Thyroid gland (tissue), 4 donors: Measurements from ENCODE around the gene LAMC2.

Experiments used
- POLR2A ChIP-seq, 2 donors: fragments of 450-650 bp; IDR thresholded peaks; one replicate each; pipeline ENCODE4 v1.6.1; 2017; ENCODE audit warnings: antibody characterized with exemption in 2 of 2, mild to moderate bottlenecking in 2 of 2, moderate library complexity in 1 of 2
- TF ChIP-seq, protein P1 (sequence below), 6 experiments: fragments of 200-600 bp in 3 of 6; fragments of 450-650 bp in 3 of 6; sonication (generic) in 3 of 6; IDR thresholded peaks; one replicate each; pipeline ENCODE4 v1.5.1; 2016 to 2019; ENCODE audit warnings: antibody characterized with exemption in 6 of 6, mild to moderate bottlenecking in 2 of 6, inconsistent platforms in 1 of 6, moderate library complexity in 1 of 6

DNA sequence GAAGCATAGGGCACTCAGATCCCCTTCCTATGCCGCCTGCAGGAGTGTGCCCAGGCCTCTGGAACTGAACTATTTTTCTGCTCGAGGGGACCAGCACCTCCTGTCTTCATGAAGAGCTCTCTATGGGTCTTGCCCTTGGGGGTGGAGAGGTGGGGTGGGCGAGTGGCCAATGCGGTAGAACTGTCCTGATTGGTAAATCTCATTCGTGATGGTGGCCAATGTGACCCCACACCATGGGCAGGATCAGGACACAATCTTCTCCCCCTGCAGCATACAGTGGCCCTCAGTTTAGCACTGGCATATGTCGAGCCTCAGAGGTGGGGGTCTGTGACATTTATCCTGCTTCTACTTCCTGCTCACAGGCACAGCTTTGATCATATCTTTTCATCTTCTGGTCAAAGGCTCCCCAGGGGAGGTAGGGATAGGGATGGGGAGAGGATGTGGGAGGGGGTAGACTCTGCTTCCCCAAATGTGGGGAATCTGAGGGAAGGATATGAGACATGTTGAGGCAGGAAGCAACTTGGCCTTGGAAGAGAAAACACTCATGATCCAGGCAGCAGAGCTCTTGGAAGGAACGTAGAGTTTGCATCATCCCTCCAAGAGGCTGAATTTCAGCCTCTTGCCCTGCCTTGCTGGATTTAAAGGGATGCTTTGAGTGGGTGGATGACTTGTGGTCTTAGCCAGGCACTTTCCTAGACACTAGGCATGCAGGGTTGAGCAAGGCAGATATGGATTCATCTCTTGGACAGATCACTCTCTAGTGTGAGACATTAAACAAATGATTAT, 81.8 kb downstream of the LAMC2 start:
- TF ChIP-seq, protein P1, sequence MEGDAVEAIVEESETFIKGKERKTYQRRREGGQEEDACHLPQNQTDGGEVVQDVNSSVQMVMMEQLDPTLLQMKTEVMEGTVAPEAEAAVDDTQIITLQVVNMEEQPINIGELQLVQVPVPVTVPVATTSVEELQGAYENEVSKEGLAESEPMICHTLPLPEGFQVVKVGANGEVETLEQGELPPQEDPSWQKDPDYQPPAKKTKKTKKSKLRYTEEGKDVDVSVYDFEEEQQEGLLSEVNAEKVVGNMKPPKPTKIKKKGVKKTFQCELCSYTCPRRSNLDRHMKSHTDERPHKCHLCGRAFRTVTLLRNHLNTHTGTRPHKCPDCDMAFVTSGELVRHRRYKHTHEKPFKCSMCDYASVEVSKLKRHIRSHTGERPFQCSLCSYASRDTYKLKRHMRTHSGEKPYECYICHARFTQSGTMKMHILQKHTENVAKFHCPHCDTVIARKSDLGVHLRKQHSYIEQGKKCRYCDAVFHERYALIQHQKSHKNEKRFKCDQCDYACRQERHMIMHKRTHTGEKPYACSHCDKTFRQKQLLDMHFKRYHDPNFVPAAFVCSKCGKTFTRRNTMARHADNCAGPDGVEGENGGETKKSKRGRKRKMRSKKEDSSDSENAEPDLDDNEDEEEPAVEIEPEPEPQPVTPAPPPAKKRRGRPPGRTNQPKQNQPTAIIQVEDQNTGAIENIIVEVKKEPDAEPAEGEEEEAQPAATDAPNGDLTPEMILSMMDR (IDR thresholded peaks at IDR 0.05), result no peak
- no peak for TF ChIP-seq POLR2A (IDR thresholded peaks at IDR 0.05)
